Measurements from ENCODE around the gene FIBP. TPM values are rescaled to one million over a fixed set of nuclear protein-coding genes. Genes with fewer than 3 reads are reported as not detected.
A peak's percentile ranks its signal among the peaks of the same experiment; 100 is the strongest.

FIBP gene
- total and polyA plus RNA-seq, 2 of the 4 experiments (the other 2 are of a cell fraction): 141 to 182 TPM

- peak overlapping the region; percentile 98 for H2AK9ac ChIP-seq (replicated peaks; ENCODE audit: low read depth, low read length, poor library complexity)
- peak overlapping the region; percentile 55 for H3K56ac ChIP-seq (ENCODE audit: extremely low read depth, insufficient read depth, low read length)
- H3K14ac ChIP-seq (replicated peaks; ENCODE audit: low read depth, low read length): peak overlapping the region; percentile 70
- H3K36me3 ChIP-seq (ENCODE audit: control insufficient read depth, insufficient read depth, low read length): peaks cover 37% of the 10 kb centered on the region
- ChIA-PET CTCF (no interaction called here), POLR2A (ENCODE audit: unreplicated experiment) (no interaction called here)
- H3K27me3 ChIP-seq (ENCODE audit: control insufficient read depth, insufficient read depth, low read length): no peaks in the 10 kb centered on the region
- intact Hi-C loops (cut with micrococcal nuclease) (loop anchor here (5.0 kb wide), 1 partner anchor 43 kb away; the partner anchor contains the start of gene SART1), dilution Hi-C loops (cut with HindIII; ENCODE audit: low sequenced_read_pairs, unreplicated experiment) (no loop called here), in situ Hi-C loops (cut with MboI; ENCODE audit: low sequenced_read_pairs) (no loop called here)
- DNase-seq: no peak
- H2AK5ac ChIP-seq (ENCODE audit: low read depth, low read length): peak overlapping the region; percentile 66
- H3K4me2 ChIP-seq (ENCODE audit: low read depth, low read length): peak overlapping the region; percentile 84
- WGBS, 2 experiments (ENCODE audit: extremely low coverage in 2 of 2, insufficient read length in 1 of 2): 1% methylated on average over 19 of the region's 60 CpGs; no CpG with 5 or more reads in 1 of the 2 experiments
- TF ChIP-seq CEBPB (IDR thresholded peaks at IDR 0.05; ENCODE audit: low read depth, low read length) (no peak), RAD21 (IDR thresholded peaks at IDR 0.05; ENCODE audit: low read length) (0 out of 2 replicates have a peak, but pooled peaks have one; percentile 1), MAZ (IDR thresholded peaks at IDR 0.05; ENCODE audit: borderline replicate concordance, low read depth, low read length) (no peak)
- no peak overlapping the region for H3K18ac ChIP-seq (ENCODE audit: low read depth, low read length)
- H3K9me3 ChIP-seq (ENCODE audit: control insufficient read depth, insufficient read depth, low read length): no peaks in the 10 kb centered on the region
- H3K4ac ChIP-seq (ENCODE audit: low read depth, low read length): peak overlapping the region; percentile 73
- H3K23ac ChIP-seq (ENCODE audit: low read depth, low read length): peak overlapping the region; percentile 62; the same call in 1 of the 2 replicates
- peak overlapping the region; percentile 93 for H3K27ac ChIP-seq (ENCODE audit: insufficient read depth, low read length)
- H2BK5ac ChIP-seq (ENCODE audit: low read depth, low read length, poor library complexity, severe bottlenecking): peak overlapping the region; percentile 85
- no peak overlapping the region for H2BK20ac ChIP-seq (ENCODE audit: low read depth, low read length)
- H2AFZ ChIP-seq (replicated peaks; ENCODE audit: low read length, poor library complexity): peak overlapping the region; percentile 94
- peak overlapping the region; percentile 58; the same call in 1 of the 2 replicates for H2BK120ac ChIP-seq (ENCODE audit: low read depth, low read length)
- TSS peak; percentile 76 for BruUV-seq (replicated peaks)
- peak overlapping the region; percentile 91 for H3K4me3 ChIP-seq (ENCODE audit: insufficient read depth, low read depth, low read length)
- peak overlapping the region in 1 of 2 experiments; percentile 57; a peak in 1 of 4 replicates for H4K8ac ChIP-seq (ENCODE audit: low read depth in 2 of 2, low read length in 2 of 2)
- H3K9ac ChIP-seq (ENCODE audit: low read depth, low read length): peak overlapping the region; percentile 78
- no peak overlapping the region for H4K5ac ChIP-seq (ENCODE audit: low read depth, low read length)
- no peak overlapping the region; the same call in 2 of the 3 replicates for H2BK15ac ChIP-seq (ENCODE audit: low read depth, low read length)
- peak; percentile 21 for ATAC-seq (ENCODE audit: low read depth)
- H3K9me1 ChIP-seq (ENCODE audit: insufficient read depth, low read length): peaks cover 23% of the 10 kb centered on the region
- H4K20me1 ChIP-seq (ENCODE audit: insufficient read depth, low read length): peaks cover 11% of the 10 kb centered on the region
- H3K4me1 ChIP-seq (ENCODE audit: control insufficient read depth, insufficient read depth, low read length): peaks cover 38% of the 10 kb centered on the region
- H4K91ac ChIP-seq (ENCODE audit: insufficient read depth, low read depth, low read length): peak overlapping the region; percentile 51
- peaks cover 15 to 51% of the 10 kb centered on the region in 2 experiments for H3K79me1 ChIP-seq (ENCODE audit: low read depth in 1 of 2, low read length in 2 of 2)
These were observed 31.5 kb upstream of the FIBP start for GRCh38 chr11:65919573-65920371.
